Brain pericyte (primary cell): ENCODE measurements around the gene A1BG.
A peak's percentile ranks its signal among the peaks of the same experiment; 100 is the strongest.
"Not testable (repeated sequence)": the region's sequence is repeated elsewhere in the genome, so short reads cannot be mapped to it uniquely, and the experiment has no call there.

ENCODE experiments used
- DNase-seq: peaks from one replicate; pipeline ENCODE4 v3.0.0-alpha.2; 2012; ENCODE audit warnings: low read depth, low spot score

Gene A1BG

DNA sequence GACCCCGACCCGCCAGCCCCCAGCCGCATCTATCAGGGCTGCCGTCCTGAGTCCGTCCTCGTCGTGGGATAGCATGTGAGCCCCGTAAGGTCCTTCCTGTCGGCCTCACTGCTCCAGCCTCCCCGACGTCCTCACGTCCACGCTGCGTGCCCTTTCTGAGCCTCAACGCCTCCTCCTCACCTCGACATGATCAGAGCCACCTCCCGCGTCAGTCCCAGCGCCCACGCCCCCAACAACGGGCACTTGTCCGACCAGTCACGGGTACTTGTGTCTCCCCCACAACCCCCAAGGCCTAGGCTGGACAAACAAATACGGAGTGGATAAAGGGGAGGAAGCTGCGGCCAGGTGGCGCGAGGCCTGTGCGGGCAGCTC, 8.6 kb upstream of the A1BG start:
- DNase-seq, result peak; percentile 43

GRCh38 chr19:58357481-58358145, 4.3 kb upstream of the A1BG start:
- no peak for DNase-seq

- no peak for DNase-seq
These were observed 3.6 kb upstream of the A1BG start for GRCh38 chr19:58356766-58357480.

- no peak for DNase-seq
These were observed 2.8 kb upstream of the A1BG start for GRCh38 chr19:58355908-58356765.

DNA sequence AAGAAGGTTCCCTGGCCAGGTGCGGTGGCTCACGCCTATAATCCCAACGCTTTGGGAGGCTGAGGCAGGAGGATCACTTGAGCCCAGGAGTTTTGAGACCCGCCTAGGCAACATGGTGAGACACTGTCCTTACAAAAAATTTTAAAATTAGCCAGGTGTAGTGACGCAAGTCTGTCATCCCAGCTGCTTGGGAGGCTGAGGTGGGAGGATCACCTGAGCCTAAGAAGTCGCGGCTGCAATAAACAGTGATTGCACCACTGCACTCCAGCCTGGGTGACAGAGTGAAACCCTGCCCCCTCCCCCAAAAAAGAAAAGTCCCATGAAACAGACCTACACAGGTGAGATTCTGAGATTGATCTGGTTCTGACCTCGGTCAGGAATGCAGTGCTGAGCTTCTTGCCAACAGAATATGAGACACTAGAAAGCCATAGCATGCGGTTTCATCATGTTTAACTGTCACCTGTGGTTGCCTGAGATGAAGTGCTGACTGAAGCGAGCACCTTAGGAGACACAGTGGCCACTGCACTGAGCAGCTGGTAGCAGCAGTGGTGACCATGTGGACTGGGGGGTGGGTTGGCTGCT, 2.0 kb upstream of the A1BG start:
- no peak for DNase-seq

GRCh38 chr19:58354478-58355030, 1.3 kb upstream of the A1BG start:
- no peak for DNase-seq

GRCh38 chr19:58353717-58354477, 605 bp upstream of the A1BG start:
- no peak for DNase-seq

- DNase-seq, result no peak
These were observed 1.1 kb downstream of the A1BG start for GRCh38 chr19:58351990-58352755.

DNA sequence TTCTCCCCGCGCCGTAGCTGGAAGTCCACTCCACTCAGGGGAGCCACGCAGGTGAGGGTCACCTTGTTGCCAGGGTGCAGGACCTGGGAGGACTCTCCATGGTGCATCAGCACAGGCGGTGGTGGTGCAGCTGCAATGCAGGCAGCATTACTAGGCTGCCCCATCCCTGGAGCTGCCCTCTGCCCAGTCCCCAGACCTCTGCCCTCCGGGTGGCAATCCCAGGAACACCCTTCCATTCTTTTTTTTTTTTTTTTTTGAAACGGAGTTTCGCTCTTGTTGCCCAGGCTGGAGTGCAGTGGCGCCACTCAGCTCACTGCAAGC, 1.8 kb downstream of the A1BG start:
- no peak for DNase-seq

- DNase-seq, result no peak
These were observed 2.3 kb downstream of the A1BG start for GRCh38 chr19:58350871-58351557.

DNA sequence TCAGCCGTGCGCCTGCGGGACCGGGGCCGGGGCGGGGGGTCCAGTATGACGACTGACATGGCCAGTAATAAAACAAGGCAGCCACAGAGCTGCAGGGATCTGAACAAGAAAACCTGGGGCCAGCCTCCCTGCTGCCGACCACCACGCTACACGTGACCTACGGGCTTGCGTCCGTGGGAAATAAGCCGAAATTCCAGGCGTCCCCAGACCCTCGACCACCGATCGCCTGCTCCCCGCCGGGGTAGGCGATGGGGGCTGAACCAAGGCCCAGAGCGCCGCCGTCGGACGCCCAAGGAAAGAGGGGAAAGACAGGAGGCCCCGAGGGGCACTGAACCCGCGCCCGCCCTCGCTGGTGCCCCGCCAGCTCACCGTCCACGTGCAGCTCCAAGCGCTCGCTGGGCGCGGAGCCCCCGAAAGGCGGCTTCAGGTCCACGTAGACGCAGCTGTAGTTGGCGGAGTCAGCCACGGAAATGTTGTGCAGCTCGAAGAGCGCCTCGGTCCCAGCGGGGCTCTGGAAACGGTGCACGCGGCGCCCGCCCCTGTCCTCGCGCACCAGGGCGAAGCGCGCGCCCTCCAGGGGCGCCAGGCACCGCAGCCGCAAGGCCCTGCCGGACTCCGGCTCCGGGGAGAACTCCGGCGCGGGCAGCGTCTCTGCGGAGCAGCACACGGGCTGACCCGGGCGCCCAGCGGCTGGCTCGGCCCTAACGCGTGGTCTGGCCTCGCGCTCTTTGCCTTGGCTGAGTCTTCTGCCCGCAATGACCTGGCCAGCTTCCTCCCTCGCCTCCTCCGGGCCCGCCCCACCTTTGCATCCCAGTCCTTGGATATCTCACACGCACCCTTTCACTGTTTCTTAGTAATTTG, 3.1 kb downstream of the A1BG start:
- no peak for DNase-seq

DNA sequence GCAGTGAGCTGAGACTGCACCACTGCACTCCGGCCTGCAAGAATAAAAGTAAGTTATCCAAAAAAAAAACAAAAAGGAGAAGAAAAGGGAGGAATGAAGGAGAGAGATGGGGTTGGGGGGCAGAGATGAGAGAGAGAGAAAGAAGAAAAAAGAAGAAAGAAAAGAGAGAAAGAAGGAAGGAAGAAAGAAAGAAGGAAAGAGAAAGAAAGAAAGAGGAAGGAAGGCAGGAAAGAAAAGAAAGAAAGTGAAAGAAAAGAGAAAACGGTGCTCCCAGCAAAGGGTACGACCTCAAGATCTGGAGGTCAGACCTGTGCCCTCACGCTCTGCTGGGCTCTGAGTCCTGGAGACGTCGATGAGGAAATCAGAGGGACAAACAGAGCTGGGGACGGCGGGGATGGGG, 3.7 kb downstream of the A1BG start:
- DNase-seq, result no peak

DNA sequence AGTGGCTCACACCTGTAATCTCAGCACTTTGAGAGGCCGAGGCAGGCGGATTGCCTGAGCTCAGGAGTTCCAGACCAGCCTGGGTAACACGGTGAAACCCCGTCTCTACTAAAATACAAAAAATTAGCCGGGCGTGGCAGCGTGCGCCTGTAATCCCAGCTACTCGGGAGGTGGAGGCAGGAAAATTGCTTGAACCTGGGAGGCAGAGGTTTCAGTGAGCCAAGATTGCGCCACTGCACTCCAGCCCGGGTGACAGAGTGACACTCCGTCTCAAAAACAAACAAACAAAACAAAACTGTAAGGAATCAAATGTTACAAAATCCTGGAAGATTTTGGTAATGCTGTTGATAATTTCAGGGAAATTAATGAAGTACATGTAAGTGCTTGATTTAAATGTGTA, 5.2 kb downstream of the A1BG start:
- not testable (repeated sequence) for DNase-seq

DNA sequence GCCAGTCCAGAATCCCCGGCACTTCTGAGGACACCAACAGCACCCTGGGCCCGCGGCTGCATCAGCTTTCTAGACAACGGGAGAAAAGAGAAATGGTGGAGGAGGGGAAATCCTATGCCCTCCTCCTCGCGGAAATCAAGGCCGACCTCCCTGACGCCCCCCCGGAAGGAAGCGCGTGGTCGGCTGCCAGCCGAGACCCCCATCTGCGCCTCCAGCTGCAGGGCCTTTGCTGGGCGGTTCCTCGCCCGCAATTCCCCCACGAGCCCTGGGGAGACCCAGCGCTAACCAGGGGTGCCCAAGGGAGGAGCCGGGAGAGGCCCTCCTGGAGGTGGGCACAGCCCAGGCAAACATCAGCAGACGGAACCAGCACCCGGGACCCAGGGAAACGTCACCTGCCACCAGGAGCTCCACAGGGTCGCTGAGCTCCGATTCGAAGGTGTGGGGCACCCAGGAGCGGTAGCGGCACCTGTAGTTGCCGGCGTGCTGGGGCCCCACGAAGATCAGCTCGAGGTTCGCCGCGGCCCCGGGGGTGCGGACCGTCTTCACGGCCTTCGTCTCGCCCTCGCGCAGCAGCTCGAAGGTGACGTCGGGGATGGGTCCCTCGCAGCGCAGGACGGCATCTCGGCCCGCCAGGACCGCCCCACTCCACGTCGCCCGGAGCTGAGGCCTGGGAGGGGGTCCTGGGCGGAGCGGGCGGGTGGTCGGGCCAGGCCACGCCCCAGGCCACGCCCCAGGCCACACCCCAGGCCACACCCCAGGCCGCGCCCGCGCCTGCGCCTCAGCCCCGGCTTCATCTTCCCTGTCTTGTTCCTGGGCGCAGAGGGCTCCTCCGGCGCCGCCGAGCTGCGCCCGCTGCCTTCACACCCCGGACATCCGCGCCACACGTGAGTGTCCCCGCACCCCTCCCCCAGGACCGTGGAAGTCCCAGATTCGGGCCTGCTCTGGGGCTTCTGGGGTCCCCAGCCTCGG, 6.0 kb downstream of the A1BG start:
- DNase-seq, result no peak

- DNase-seq, result no peak
These were observed 7.7 kb downstream of the A1BG start for GRCh38 chr19:58345558-58345957.

DNA sequence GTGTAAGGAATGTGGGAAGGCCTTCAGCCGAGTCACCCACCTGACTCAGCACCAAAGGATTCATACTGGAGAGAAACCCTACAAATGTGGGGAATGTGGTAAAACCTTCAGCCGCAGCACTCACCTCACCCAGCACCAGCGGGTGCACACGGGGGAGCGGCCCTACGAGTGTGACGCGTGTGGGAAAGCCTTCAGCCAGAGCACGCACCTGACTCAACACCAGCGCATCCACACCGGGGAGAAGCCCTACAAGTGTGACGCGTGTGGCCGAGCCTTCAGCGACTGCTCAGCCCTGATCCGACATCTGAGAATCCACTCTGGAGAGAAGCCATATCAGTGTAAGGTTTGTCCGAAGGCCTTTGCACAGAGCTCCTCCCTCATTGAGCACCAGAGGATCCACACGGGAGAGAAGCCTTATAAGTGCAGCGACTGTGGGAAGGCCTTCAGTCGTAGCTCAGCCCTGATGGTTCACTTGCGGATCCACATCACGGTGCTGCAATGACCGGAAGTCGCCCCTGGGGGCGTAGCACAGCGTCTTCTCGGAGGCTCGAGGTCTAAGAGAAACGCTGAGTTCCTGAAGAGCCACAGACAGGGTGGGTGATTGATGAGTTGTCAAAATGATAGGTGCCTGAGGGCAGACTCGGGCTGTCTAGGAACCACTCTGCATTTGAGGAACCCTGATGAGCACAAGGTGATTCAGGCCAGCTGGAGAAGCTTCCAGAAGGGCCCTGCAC, 14.3 kb downstream of the A1BG start:
- no peak for DNase-seq

GRCh38 chr19:58338336-58338735, 15.0 kb downstream of the A1BG start:
- DNase-seq, result no peak
